Esophagus squamous epithelium (tissue), 4 donors: ENCODE measurements around the gene BCL7B.

Experiments used
- CTCF ChIP-seq, 6 experiments: fragments of 450-650 bp in 4 of 6; fragments of 200-600 bp in 2 of 6; sonication (generic) in 2 of 6; IDR thresholded peaks; one replicate each; pipeline ENCODE4 v1.5.1; 2016 to 2019; ENCODE audit warnings: antibody characterized with exemption in 6 of 6, mild to moderate bottlenecking in 4 of 6, moderate library complexity in 4 of 6
- POLR2A ChIP-seq, 4 donors: fragments of 450-650 bp; IDR thresholded peaks; one replicate each; pipeline ENCODE4 v1.6.1; 2017; ENCODE audit warnings: antibody characterized with exemption in 4 of 4, mild to moderate bottlenecking in 4 of 4, moderate library complexity in 3 of 4

- TF ChIP-seq CTCF (IDR thresholded peaks at IDR 0.05) (no peak), POLR2A (IDR thresholded peaks at IDR 0.05) (no peak)
These were observed 60.9 kb downstream of the BCL7B start for GRCh38 chr7:73496626-73497025.
